HG03565 (cell line): ENCODE measurements around the gene HASPIN.
"Not testable (repeated sequence)": the region's sequence is repeated elsewhere in the genome, so short reads cannot be mapped to it uniquely, and the experiment has no call there.

Source experiments
- ATAC-seq: cut with Tn5 transposase; IDR thresholded peaks from one replicate; pipeline ENCODE4 v1.9.1; 2021; ENCODE audit warnings: mild to moderate bottlenecking, moderate library complexity; ENCODE audit not compliant: unreplicated experiment

HASPIN gene

GRCh38 chr17:3734911-3735276, 11.2 kb downstream of the HASPIN start:
- not testable (repeated sequence) for ATAC-seq

GRCh38 chr17:3735515-3735914, 11.8 kb downstream of the HASPIN start:
- no peak for ATAC-seq

GRCh38 chr17:3738562-3739295, 15.0 kb downstream of the HASPIN start:
- no peak for ATAC-seq

- ATAC-seq, result no peak
Observed at GRCh38 chr17:3739422-3740124, 15.9 kb downstream of the HASPIN start.

DNA sequence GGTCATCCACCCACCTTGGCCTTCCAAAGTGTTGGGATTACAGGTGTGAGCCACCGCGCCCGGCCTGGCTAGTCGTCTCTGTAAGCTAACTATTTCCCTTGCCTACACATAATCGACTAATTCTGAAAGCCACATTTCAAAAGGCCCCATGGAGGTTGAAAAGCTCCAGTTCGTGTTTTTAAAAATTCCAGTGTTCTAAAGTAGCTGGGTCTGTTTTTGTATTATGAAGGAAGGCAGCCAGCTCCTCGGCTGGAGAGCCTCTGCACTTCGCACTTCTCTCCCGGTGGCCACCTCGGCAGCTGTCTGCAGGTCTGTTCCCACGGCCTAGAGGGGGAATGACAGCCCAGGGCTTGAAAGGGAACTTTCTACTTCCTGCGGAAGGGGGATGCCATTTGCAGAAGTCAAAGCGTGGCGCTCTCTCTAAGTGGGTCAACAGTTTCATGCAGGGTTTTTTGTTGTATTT, 16.9 kb downstream of the HASPIN start:
- no peak for ATAC-seq

DNA sequence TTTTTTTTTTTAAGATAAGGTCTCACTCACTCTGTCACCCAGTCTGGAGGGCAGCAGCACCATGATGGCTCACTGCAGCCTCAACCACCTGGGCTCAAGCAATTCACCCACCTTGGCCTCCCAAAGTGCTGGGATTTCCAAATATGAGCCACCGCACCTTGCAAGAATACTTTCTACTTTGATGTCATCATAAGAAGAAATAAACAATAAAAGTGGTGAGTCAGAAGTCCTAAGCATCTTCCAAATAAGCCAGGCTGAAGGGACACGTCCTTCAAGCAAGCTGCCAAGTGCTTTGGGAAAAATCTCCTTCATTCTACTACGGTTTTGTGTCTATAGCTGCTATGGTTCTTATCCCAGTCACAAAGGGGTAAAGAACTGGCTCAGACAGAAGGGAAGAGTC, 20.3 kb downstream of the HASPIN start:
- no peak for ATAC-seq

- ATAC-seq, result no peak
Observed at GRCh38 chr17:3745071-3745470, 21.4 kb downstream of the HASPIN start.

GRCh38 chr17:3747805-3748204, 24.1 kb downstream of the HASPIN start:
- no peak for ATAC-seq

GRCh38 chr17:3748576-3748975, 24.9 kb downstream of the HASPIN start:
- no peak for ATAC-seq

GRCh38 chr17:3750296-3750695, 26.6 kb downstream of the HASPIN start:
- ATAC-seq, result no peak

- no peak for ATAC-seq
Observed at GRCh38 chr17:3750926-3751325, 27.2 kb downstream of the HASPIN start.

DNA sequence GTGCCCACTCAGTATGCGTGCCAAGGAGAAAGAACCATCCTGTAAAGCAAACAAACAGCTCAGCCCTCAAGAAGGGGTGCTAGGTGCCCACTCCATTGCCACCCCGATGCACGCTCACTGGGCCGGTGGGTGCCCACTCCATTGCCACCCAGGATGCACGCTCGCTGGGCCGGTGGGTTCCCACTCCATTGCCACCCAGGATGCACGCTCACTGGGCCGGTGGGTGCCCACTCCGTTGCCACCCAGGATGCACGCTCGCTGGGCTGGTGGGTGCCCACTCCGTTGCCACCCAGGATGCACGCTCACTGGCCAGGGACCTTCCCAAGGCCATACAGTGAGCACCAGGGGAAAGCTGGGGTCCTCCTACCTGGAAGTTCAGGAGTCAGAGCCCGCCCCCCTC, 28.1 kb downstream of the HASPIN start:
- ATAC-seq, result no peak

DNA sequence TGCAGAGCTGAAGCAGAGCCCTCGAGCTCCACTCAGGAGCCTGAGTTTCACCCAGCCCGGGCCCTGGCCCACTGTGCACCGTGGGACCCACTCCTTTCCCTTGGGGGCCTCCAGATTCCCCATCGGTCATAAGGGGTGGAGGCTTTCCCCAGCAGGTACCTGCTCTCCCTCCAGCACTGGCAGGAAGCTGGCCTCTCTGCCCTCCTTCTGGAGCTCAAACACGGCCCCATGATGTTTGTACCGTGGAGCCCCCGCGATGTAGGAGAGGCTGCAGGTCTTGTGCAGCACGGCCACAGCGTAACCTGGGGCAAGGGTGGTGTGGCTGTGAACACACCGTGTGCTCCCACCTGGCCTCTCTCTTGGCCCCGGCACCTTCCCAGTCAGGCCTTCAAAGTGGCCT, 29.9 kb downstream of the HASPIN start:
- no peak for ATAC-seq

DNA sequence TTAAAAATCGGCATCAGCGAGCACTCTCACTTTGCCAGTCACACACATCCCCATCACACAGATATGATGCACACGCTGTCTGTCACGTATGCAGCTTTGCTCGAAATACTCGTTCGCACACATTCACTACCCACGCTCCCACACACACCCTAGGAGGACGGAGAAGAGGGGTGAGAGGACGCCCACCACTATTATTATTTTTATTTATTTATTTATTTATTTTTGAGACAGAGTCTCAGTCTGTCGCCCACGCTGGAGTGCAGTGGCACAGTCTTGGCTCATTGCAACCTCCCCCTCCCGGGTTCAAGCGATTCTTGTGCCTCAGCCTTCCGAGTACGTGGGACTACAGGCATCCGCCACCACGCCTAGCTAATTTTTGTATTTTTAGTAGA, 30.4 kb downstream of the HASPIN start:
- no peak for ATAC-seq

DNA sequence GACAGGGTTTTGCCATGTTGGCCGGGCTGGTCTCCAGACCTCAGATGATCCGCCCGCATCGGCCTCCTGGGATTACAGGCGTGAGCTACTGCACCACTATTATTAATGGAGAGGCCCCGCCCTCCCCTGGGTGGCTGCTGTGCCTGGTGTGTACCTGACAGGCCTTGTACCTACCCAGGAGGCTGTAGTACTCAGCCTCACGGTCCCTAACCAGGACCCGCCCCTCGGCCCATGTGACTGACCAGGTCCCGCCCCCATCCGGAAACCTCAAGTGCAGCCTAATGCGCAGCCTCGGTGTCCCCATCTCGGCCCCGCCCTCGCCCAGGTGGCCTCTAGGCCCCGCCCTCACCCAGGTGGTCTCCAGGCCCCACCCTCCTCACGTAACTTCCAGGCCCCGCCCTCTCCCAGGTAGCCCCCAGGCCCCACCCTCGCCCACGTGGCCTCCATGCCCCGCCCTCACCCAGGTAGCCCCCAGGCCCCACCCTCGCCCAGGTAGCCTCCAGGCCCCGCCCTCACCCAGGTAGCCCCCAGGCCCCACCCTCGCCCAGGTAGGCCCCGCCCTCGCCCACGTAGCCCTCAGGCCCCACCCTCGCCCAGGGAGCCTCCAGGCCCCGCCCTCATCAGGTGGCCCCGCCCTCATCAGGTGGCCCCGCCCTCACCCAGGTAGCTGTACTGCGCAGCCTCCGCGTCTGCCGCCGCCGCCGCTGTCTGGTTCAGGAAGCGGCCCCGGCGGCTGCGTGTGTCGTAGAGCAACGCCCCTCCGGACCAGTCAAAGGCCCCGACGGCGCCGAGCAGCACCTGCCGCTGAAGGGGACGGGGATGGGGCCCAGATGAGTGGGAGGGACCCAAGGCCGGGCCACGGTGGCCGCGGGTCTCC, 31.0 kb downstream of the HASPIN start:
- no peak for ATAC-seq

DNA sequence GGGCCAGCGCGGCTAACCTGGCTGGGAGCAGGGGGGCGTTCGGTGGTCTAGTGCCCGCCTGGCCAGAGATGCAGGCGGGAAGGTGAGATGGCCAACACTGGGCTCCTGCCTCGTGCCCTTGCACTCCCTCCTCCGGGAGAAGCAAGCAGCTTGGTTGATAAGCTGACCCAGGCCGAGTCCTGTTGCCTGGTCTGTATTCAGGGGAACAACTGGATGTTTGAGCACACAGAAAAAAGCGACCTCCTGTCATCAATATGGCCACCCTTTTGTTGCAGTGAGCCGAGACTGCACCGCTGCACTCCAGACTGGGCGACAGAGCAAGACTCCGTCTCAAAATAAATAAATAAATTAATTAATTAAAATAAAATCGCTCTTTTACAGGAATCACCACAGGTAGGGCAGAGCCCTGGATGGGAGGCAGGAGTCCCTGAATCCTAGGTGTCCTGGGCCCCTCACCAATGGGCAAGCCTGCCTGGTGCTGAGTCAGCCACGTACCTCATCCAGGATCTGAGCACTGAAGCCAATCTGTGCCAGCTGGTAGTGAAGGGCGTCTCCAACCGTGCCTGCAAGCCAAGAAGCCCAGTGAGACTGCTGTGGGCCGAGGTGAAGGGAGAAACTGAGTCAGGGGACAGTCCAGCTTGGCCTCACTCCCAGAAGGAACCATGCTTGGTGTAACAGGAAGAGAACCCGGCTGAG, 31.8 kb downstream of the HASPIN start:
- no peak for ATAC-seq

GRCh38 chr17:3759597-3760216, 36.0 kb downstream of the HASPIN start:
- ATAC-seq, result no peak

DNA sequence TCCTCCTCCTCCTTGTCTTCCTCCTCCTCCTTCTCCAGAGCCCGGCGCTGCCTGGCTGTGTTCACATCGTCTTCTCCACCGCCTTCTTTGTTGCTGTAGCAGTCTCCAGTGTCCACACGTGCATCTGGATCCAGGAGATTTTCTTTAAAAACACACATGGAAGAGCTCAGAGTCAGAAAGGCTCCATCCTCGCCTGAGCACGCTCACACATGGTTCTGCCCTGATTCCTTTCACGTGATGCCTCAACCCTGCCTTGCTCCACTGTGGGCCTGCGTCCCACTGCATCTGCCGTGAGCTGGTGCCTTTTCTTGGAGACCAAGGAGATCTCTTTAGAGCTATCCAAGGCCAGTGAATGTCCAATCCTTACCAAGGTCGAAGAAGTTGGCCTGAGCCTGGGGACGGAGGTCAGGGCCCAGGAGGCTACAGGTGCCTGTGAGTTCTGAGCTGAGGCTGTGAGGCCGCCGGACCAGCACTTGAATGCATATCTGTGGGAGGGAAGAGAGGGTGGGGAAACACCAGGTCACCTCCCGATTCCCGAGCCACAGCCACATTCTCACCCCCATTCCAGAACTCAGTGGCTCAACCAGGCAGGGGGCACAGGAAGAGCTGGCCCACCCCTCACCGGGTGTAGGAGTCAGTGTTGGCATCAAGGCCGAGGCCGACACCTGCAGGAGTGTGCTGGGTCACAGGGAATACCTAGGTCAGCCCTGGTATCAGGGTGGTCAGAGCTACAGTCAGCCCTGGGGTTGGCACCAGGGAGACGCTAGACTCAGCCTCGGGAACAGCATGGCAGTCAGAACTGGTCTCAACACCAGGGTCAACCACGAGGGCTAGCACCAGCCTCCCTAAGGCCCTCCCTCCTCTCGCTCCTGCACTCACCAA, 37.6 kb downstream of the HASPIN start:
- ATAC-seq, result no peak

DNA sequence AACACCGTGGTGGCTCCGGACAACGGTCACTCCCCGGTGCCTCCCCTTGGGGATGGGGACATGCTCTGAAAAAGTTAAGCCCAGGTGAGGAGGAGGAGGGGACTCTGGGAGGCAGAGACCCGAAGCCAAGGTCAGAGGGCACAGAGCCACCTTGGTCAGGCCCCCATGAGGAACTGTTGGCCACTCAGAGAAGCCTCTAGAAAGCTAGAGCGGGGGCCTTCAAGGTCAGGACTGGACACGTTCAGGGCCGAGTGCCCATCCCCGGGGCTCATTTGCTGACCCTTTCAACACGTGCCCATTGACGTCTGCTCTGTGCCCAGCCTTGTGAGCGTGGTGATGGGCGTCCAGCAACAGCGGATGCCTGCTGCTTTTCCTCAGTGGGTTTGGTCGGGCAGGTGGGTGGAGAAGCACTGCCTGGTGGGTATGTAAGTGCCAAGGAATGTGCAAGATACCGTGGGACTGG, 38.2 kb downstream of the HASPIN start:
- ATAC-seq, result no peak
